T47D (cell line): ENCODE measurements around the gene MCC.

ENCODE experiments used
- DNase-seq, 2 experiments: peaks; one replicate each; pipeline versions ENCODE4 v3.0.0 to v3.0.0-alpha.2; 2011 to 2012; ENCODE audit warnings: low read depth in 1 of 2, low spot score in 1 of 2
- JUND ChIP-seq: IDR thresholded peaks from 2 replicates; pipeline ENCODE4 v1.6.1; 2012; ENCODE audit warnings: low read depth
- in situ Hi-C: cut with HindIII; loops from 2 replicates; pipeline ENCODE4 v1.10.0; 2016; ENCODE audit warnings: low sequenced_read_pairs, low pct_unique_long_range_greater_than_20kb

MCC gene

DNA sequence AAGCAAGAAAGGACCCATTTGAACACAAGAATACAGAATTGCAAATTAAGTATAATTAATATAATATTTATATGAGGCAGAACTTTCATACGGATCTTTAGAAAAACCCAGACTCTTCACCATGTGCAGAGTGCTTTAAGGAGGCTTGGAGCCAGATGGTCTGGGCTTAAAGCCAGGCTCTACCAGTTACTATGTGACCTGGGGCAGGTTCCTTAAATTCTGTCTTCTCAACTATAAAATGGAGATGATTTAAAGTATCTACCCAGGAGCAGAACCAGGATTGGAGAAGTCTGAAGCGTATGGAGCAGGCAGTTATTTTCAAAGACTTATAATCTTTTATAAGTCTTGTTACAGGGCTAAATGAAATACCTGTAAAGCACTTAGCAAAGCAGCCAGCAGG, 255.6 kb downstream of the MCC start:
- TF ChIP-seq JUND = no peak
- in situ Hi-C loops = no loop called here
- peak; percentile 11 to 14 for DNase-seq

DNA sequence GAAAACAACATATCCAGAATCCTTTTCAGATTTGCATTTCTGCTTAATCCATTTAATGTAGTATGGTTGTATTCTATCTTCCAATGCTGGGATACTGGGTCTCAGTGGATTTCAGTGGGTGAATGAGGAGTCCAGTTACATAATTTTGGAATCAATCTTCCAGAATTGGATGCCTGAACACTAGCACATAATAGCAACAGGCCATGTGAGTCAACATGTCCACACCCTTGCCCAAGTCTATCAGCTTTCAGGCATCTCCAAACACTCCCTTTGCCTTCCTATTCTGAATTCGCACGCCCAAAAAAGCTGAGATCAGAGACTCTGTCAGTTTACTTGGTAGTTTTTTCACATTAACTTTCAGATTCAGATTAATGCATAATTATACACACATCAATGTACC, 256.0 kb downstream of the MCC start:
- no peak for DNase-seq
- in situ Hi-C loops = no loop called here
- no peak for TF ChIP-seq JUND

DNA sequence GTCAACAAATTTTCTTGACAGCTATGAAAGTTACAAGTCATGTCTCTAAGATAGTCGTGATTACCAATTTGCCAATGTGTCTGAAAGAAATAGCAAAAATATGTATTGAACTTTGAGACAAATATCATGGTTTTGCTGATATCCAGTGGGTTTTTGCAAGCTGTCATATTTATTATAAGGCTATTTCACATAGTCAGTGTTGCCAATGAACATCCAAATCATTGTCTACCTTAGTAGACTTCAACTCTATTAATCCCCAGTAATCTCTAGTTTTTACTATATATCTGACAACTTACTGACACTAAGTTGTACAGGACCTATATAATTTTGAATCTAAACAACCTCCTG, 256.6 kb downstream of the MCC start:
- no peak for DNase-seq
- in situ Hi-C loops = no loop called here
- TF ChIP-seq JUND = no peak

DNA sequence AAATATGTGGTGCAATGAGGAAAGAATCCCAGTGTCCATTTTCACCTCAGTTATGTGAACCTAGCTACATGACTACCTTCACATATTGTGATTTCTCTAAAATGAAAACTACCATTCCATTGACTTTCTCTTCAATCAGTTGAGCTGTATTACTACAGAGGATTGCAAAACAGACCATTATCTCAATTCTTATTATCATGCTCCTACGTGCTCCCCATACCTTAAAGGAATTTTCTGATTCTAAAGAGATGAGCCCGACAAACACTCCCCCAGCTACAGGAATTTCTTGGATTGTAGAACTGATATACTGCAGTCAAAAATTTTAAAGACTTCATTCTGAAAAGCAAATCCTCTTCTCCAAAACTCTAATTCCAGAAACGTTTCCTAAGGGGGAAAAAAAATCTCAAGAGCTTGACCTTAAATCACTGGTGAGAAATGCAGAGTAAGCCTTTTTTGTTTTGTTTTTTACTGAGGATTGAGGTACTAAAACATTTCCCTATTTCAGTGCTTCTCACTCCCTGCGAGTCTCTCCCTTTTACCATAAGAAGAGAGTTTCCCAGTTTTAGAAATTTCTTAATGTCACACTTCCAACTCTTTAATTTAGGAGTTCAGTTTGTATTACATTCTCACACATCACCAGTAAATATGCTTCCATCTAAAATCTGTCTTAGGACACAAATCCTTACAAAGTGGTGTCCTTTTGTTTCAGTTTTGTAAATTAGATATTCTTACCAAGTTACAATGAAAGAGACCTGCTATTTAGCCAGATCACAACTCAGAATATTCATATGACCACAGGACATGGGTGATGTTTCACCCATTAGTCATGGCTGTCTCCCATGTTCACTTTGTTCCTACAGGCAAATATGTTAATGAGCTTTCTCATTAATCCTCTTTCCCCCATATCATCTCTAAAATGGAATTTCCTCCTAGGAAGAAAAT, 257.3 kb downstream of the MCC start:
- in situ Hi-C loops = no loop called here
- TF ChIP-seq JUND = no peak
- DNase-seq = no peak

DNA sequence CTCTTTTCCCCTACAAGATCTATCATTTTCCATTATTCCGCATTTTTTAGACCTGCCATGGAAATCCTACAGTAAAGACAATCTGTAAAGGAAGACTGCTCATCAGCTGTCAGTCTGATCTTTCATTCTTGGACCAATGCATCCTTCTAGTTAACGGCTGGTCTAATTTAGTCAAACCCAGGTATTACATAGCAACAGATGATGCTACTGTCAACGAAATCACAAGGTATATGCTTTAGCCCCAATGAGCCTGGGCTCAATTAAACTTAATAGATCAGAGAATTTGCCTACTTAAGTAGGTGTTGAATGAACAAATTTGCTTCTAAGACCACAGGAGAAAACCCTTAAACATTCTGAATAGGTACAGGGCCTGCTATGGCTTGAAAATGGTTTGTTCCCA, 260.5 kb downstream of the MCC start:
- DNase-seq = no peak
- in situ Hi-C loops = no loop called here
- no peak for TF ChIP-seq JUND

DNA sequence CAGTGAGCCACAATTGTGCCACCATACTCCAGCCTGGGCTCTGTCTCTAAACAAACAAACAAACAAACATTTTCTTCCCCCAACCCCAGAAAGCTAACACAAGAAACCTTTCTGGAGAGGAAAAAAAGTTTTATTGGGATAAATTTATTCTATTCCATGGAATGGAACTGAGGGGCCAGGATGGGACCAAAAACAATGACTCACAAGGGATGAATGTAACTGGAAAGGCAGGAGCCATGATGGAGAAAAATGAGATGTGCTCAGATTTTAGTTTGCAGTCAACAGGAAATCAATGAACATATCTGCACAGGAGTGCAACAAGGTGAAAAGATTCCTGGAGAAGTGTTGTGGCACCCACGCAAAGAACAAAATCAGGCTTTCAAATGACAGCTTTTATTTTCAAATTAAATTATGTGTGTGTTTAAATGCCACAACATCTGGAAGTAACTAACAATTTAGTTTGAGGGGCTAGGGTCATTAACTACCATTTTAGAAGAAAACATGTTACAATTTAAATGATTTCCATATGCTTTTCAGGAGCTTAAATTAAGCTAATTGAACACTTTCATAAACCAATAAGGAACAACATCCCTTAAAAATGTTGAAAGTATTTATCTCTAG, 262.0 kb downstream of the MCC start:
- no peak for DNase-seq
- TF ChIP-seq JUND = no peak
- in situ Hi-C loops = no loop called here

DNA sequence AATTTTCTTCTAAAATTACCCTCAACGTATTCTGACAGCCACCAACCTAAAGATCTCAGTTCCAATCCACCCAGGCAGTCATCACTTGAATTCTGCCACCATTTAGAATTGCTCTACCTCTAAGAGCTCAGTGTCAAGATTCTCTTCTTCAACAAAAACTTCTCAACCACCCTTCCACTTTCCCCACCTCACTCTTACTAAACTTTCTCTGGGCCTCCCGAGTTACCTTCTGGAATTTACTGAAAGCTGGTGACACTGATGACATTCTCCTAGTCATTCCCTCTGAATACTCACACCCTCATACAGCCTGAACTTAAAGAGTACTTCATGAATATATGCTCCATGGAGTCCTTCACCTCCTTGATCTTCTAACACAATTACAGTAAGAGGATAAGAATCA, 263.0 kb downstream of the MCC start:
- no peak for TF ChIP-seq JUND
- in situ Hi-C loops = no loop called here
- no peak for DNase-seq

DNA sequence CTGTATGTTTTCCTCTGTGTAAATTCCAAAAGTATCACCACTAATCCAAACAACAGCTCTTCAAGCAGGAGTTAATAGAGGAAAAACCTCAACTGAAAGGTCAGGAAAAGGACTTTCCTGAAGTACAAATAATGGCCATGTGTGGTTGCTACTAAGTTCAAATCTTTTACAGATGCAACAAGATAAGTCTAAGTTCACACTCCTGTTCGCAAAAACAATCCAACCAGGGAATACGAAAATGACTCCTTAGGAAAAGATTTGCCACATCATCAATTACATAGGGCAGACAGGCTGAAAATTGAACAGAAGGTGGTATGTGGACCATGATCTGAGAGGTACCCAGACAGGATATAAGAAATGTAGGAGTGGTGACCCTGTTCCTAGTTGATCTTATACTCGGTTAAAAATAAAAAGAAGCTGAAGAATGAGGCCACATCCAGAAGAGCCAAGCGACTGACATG, 263.6 kb downstream of the MCC start:
- no peak for TF ChIP-seq JUND
- in situ Hi-C loops = no loop called here
- no peak for DNase-seq

DNA sequence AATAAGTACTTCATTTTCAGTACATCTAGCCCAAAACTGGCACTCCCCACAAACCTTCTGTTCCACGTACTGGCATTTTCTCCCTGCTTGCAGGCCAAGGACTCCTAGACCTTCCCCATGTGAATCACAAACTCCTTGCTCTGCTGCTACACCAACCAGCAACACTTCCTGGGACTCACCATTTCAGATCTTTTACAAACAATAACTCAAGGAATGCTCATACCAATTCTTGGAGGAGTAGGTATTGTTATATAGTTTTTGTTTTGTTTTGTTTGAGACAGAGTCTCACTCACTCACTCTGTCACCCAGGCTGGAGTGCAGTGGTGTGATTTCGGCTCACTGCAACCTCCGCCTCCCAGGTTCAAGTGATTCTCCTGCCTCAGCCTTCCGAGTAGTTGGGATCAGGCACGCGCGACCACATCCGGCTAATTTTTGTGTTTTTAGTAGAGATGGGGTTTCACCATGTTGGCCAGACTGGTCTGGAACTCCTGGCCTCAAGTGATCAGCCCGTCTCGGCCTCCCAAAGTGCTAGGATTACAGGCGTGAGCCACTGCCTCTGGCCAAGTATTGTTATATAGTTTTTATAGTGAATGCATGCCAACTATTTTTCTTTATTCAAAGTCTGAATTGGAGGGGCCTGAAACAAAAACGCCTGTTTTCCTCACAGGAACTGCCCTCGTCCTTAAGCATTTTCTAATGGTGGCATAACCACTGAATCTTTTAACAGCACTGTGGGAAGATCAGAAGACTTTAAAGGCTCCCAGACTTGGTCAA, 264.2 kb downstream of the MCC start:
- in situ Hi-C loops = no loop called here
- no peak for DNase-seq
- TF ChIP-seq JUND = no peak

DNA sequence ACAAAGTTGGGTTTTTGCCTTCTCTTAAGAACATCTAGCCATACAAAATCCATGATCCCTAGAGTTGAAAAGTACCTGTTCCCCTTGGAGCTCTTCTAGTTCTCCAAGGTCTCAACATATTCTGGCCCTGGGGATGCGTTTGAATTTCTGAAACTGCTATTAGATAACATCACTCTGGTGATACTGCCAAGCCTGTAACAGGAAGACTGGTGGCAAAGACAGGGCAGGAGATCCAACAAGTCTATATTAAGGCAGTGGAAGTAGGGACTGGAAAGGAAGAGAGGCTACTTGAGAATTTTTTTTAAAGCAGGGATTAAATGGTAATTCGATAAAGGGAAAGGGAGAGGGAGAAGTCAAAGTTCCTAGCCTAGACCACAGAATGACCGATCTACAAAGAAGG, 264.9 kb downstream of the MCC start:
- DNase-seq = no peak
- no peak for TF ChIP-seq JUND
- in situ Hi-C loops = no loop called here

DNA sequence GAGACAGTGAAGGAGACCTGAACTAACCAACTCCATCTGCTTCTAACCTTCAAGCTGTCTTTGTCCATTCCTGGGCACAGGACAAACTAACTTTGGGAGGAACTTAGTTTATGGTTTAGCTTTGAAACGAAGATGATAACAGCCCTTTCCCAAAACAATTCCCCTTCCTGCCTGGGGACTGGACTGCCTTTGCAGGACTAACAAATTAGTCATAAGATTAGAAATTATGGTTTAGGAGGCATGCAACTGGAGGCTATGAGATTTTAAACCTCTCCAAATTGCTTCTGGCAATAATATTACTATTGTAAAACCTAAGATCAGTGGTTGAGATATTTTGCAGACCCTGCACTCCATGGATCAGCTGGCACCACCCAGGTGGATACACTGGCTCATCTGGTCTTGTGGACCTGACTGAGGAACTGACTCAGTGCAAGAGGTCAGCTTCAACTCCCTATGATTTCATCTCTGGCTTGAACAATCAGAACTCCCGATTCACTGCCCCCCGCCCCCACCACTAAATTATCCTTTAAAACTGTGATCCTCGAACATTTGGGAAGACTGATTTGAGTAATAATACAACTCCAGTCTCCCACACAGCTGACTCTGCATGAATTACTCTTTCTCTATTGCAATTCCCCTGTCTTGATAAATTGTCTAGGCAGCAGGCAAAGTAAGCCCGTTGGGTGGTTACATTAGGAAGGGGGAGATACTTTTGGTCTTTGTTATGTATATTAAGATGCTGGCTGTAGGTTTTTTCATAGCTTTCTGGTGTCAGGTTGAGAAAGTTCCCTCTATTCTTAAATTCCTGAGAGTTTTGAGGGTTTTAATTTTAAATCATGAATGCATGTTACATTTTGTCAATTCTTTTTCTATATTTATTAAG, 266.7 kb downstream of the MCC start:
- in situ Hi-C loops = no loop called here
- TF ChIP-seq JUND = no peak
- no peak for DNase-seq

DNA sequence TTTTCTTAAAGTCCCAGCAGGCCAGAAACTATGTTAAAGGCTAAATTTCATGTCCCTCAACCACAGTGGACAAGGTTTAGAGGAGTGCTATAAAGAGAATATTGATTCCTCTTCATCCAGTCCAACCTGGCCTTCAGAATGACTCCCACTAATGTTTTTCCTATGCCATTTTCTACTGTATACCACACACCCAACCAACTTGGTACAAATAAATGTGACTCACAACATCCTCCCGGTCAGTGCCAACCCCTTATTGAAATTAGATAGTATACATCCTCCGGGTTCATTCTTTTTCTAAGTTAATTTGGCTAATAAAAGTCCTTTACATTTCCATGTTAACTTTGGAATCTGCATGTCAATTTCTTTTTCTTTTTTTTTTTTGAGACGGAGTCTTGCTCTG, 268.6 kb downstream of the MCC start:
- in situ Hi-C loops = no loop called here
- TF ChIP-seq JUND = no peak
- no peak for DNase-seq
